Measurements from ENCODE around the gene HLA-A.
A peak's percentile ranks its signal among the peaks of the same experiment; 100 is the strongest.

The HLA-A gene

DNA sequence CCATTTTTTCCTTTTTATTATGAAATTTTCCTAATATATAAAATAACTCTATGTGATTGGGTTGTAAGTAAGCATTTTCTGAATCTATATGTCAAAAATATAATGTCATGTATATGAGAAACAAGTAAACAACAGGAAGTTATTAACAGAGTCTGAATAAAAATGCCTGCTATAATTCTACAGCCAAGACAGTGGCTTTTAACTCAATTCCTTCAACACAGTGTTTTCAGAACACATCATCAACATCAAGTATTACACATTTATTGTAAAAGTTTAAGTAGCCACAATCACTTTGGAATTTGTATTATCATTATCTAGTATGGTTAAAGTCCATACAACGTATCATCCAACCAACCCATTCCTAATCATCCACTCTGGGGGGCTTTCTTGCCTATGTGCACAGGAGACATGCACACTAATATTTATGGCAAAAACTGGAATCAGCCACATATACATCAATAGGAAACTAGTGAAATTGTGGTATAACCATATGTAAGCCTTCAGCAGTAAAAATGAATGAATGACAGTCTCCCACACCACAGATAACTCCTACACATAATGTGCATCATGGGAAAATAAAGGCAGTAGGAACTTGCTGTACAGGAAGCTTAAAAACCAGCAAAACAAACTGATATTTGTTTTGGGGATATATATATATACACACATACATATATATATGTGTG lies 6.9 kb upstream of the HLA-A start:
- peak in 1 of 2 experiments; percentile 4 for DNase-seq

DNA sequence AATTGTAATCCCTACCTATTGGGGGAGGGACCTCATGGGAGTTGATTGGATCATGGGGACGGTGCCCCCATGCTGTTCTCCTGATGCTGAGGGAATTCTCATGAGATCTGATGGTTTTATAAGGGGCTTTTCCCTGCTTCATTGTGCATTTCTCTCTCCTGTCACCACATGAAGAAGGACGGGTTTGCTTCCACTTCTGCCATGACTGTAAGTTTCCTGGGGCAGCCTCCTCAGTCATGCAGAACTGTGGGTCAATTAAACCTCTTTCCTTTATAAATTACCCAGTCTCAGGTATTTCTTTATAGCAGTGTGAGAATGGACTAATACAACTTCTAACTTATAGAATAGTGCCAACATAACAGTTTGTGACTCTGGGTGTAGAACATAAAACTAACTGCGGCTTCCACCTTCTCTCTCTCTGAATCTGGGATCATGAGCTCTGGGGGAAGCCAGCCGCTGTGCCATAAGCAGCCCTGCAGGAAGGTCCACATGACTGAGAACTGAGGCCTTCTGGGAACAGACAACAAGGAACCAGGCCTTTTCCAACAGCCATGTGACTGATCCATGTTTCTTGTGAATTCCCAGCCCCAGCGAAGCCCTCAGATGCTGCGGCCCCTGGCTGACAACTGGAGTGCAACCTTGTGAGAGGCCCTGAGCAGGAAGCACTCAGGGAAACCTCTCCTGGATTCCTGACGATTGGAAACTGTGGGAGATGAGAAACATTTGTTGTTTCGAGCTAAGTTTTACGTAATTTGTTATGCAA lies 3.4 kb upstream of the HLA-A start:
- no peak for DNase-seq

DNA sequence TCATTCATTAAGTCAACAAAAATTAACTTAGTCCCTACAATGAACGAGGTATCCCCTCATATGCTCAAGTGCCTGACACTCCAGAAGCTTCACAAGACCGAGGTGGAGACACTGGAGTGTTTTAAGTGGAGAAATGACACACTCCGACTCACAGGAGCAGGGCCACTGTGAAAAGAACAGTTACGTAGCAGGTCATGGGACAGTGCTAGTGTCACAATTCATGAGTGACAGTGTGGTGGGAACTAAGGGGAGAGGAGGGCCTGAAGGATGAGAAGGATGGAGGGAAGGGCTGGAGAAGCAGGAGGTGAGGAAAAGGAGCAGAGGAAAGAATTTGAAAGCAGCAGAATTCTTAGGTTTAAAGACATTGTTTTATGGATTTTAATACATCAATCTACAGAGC lies 1.3 kb upstream of the HLA-A start:
- DNase-seq, result no peak

DNA sequence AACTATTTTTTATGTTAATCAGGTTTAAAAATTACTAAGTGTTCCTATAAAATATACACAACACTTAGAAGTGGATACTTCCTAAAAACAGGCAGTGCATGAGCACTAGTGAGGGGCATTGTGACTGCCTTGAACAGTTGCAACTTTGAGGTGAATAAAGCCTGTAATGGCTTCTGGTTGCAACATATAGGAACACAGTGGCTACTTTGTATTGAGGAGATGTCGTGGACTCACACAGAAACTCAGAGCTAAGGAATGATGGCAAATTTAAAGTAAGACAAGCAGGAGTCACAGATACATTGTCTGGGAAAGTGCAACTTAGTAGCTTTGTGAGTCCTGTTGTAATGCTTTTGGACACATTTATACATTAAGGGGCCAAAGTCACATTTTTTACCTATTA lies 861 bp upstream of the HLA-A start:
- peak in 1 of 2 experiments; percentile 0 for DNase-seq

DNA sequence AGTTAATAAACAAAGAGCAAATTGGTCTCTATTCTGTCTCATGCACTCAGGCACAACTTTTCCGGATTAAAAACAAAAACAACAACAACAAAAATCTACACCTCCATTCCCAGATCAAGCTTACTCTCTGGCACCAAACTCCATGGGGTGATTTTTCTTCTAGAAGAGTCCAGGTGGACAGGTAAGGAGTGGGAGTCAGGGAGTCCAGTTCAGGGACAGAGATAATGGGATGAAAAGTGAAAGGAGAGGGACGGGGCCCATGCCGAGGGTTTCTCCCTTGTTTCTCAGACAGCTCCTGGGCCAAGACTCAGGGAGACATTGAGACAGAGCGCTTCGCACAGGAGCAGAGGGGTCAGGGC lies 437 bp upstream of the HLA-A start:
- DNase-seq, result no peak

DNA sequence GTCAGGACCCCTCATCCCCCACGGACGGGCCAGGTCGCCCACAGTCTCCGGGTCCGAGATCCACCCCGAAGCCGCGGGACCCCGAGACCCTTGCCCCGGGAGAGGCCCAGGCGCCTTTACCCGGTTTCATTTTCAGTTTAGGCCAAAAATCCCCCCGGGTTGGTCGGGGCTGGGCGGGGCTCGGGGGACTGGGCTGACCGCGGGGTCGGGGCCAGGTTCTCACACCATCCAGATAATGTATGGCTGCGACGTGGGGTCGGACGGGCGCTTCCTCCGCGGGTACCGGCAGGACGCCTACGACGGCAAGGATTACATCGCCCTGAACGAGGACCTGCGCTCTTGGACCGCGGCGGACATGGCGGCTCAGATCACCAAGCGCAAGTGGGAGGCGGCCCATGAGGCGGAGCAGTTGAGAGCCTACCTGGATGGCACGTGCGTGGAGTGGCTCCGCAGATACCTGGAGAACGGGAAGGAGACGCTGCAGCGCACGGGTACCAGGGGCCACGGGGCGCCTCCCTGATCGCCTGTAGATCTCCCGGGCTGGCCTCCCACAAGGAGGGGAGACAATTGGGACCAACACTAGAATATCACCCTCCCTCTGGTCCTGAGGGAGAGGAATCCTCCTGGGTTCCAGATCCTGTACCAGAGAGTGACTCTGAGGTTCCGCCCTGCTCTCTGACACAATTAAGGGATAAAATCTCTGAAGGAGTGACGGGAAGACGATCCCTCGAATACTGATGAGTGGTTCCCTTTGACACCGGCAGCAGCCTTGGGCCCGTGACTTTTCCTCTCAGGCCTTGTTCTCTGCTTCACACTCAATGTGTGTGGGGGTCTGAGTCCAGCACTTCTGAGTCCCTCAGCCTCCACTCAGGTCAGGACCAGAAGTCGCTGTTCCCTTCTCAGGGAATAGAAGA lies 978 bp downstream of the HLA-A start:
- DNase-seq, result no peak

DNA sequence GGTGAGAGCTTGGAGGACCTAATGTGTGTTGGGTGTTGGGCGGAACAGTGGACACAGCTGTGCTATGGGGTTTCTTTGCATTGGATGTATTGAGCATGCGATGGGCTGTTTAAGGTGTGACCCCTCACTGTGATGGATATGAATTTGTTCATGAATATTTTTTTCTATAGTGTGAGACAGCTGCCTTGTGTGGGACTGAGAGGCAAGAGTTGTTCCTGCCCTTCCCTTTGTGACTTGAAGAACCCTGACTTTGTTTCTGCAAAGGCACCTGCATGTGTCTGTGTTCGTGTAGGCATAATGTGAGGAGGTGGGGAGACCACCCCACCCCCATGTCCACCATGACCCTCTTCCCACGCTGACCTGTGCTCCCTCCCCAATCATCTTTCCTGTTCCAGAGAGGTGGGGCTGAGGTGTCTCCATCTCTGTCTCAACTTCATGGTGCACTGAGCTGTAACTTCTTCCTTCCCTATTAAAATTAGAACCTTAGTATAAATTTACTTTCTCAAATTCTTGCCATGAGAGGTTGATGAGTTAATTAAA lies 3.0 kb downstream of the HLA-A start:
- DNase-seq, result no peak

DNA sequence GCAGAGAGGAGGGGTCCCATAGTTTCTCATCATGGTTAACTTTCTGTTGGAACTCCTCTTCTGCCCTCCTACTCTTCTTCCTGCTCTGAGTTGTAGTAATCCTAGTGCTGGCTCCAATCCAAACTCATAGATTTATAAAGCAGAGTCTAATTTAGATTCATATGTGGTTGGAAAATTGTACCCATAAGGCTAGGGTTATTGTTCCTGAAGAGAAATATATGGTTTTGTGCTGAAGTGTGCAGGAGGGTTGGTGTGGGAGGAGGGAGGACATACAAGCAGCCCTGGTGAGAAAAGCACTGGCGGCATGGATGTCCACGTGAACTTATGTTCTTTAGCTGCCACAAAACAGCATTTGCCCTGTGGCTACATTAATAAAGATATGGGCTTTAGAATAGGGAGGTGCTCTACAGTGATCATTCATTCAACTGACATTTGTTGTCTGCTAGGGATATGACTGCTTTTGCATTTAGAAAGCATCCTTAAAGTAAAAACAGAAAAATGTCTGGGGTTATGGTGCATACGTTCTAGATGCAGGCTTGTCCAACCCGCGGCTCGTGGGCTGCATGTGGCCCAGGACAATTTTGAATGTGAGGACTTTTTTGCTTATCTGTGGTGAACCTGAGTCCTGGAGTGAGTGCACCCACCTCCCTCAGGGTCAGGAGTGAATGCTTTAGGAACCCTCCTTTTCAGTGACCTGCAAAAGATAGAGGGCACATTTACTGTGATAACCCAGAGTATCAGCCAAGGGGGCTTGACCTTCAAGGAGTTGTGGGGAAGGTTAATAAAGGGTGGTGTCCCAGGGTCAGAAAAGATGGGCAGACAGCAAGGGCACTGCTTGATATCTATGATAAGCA lies 4.1 kb downstream of the HLA-A start:
- DNase-seq, result no peak

DNA sequence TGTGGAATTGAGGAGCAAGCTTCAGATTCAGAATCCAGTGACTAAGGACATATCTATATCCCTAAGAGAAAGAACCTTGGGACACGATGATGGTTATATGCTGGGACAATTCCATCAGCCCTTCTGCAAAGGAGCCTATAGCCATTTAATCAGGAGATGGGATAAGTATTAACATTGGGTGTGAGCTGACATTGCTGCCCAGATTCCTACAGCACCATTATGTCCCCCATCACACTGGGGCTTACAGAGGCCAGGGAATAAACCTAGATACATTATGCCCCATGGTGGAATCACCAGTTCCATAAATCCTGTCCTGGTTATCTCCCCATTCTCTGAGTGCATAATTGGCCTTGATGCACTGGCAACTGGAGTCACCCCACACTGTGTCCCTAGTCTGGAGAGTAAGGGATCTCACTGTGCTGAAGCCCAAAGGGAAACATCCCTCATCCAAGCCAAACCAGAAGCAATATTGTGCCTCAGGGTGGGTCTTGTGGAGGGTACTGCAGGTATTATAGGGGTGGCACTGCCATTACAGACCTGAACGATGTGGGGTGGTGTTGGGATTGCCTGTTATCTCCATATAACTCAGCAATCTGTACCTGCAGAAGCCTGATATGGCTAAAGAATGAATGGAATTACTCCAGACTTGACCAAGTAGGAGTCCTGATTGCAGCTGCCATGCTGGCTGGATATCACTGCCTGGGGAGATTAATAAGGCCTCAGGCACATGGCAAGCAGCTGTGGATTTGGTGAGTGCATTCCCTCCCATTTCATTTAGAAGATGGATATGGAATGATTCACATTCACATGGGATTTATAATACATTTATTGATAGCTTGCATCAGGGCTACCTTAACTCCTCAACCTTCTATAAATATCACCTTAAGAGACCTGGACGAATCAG lies 5.0 kb downstream of the HLA-A start:
- no peak for DNase-seq

DNA sequence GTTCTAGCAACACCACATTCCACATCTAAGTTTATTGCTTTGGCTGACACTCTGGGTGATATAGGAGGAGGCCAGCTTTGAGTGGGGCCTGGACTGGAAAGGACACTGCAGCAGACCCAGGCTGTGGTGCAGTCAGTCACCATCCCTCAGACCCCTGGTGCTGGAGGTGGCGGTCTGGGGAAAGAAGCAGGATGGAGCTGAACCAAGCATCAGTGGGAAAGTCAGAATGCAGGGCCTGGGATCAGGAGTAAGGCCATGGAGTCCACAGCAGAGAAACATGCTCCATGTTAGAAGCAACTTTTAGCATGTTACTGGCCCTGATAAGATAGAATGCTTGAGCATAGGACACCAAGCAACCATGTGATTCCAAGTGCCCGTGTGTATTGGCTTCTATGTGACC lies 5.9 kb downstream of the HLA-A start:
- DNase-seq, result no peak

DNA sequence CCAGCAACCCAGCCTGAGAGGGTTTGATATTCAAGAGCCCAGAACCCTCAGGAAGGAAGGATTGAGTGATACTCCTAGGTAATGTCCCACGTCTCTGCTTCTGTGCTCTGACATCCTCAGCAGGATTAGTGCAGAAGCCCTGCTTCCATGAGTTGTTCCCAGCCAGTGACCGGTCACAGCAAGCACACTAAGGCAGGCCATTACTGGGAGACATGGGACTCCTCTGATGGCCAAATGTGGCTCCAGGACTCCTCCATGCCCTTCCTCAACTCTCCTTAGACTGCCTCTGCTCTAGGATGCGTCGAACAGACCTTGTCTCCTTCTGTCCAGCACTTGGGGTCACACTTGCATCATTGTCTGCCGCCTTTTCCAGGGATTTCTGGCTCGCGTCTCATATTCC lies 7.6 kb downstream of the HLA-A start:
- no peak for DNase-seq

DNA sequence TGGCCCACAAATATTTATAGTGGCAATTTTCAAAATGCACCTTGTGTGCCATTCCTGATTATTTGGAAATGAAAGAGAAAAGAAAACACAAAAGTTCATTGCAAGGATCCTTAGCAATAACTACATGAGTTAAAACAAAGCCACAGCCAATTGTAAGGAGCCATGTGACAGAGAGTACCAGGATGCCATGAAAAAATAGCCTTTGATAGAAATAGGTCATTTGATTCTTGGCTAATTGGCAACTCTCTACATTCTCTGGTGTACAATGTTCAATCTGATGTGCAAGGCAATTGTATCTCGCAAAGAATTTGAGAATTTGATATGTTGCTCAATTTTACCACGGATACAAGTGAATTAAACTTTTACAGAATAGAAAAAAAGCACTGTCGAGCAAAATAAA lies 9.6 kb downstream of the HLA-A start:
- DNase-seq, result no peak

DNA sequence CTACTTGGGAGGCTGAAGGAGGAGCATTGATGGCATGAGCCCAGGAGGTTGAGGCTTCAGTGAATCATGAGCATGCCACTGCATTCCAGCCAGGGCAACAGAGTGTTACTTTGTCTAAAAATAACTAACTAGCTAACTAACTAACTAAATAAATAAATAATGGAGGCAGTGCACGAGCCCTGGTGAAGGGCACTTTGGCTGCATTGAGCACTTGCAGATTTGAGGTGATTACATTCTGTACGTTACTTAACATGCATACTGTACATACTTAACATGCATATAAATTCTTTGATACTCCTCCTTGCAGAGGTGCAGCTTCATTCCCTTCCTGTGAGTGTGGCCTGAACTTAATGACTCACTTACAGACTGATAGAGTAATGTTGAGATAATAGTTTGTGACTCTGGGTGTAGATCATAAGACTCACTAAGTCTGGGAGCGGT lies 10.7 kb downstream of the HLA-A start:
- no peak for DNase-seq

DNA sequence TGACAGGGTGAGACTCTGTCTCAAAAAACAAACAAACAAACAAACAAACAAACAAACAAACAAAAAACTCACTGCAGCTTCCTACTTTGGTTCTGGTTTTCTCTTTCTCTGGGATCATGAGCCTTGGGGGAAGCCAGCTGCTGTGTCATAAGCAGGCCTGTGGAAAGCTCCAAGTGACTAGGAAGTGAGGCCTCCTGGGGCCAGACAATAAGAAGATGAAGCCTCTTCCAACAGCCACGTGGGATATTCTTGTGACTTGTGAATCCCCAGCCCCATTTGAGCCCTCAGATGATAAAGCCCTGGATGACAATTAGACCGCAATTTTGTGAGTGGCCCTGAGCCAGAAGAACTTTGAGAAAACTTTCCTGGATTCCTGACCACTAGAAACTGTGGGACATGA lies 11.4 kb downstream of the HLA-A start:
- no peak for DNase-seq

DNA sequence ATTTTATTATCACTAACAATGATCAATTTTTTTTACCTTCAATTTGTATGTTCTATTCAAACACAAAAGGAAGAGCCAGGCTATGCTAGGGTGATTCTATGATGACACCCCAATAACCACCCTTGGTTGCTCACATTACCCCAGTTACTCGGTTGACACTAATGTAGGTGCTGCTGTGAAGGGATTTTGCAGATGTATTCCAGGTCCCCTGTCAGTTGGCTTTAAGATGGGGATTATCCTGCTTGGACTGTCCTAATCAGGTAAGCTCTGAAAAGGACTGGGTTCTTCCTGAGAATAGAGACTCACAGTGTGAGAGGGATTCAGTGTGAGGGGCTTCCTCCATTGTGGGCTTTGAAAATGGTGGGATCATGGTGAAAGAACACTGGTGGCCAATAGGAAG lies 11.9 kb downstream of the HLA-A start:
- no peak for DNase-seq

DNA sequence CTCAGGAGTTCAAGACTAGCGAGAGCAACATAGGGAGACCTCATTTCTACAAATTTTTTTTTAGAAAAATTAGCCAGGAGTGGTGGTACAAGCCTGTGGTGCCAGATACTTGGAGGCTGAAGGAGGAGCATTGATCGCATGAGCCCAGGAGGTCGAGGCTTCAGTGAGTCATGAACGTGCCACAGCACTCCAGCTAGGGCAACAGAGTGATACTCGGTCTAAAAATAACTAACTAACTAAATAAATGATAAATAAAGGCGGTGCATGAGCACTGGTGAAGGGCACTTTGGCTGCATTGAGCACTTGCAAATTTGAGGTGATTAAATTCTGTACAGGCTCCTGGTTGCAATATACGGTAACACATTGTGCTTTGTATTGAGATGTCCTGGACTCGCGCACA lies 13.5 kb downstream of the HLA-A start:
- DNase-seq, result no peak

DNA sequence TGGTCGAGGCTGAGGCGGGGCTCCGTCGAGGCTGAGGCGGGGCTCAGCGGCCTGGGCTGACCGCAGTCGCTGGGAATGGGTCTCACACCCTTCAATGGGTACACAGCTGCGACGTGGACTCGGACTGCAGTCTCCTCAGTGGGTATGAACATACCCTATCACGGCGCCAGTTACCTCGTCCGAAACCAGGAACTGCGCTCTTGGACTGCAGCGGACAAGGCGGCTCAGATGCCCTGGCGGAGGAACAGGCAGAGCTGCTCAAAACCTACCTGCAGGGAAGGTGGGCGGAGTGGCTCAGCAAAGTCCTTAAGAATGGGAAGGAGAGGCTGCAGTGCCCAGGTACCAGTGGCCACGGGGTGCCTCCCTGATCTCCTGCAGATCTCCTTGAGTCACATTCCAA lies 14.2 kb downstream of the HLA-A start:
- no peak for DNase-seq

DNA sequence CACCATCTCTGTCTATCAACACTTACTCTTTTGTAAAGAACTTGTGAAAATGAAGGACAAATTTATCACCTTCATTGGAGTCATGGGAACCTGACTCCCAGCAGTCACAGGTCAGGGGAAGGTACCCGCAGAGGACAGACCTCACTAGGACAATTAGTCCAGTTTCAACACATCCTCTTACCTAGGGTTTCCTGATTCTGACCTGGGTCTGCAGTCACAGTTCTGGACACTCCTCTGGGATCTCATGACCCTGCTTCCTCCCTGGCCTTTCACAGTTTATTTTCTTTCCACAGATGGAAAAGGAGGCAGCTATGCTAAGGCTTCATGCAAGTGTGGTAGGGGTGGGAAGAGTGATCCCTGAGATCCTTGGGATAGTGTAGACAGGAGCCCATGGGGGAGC lies 15.7 kb downstream of the HLA-A start:
- DNase-seq, result no peak

DNA sequence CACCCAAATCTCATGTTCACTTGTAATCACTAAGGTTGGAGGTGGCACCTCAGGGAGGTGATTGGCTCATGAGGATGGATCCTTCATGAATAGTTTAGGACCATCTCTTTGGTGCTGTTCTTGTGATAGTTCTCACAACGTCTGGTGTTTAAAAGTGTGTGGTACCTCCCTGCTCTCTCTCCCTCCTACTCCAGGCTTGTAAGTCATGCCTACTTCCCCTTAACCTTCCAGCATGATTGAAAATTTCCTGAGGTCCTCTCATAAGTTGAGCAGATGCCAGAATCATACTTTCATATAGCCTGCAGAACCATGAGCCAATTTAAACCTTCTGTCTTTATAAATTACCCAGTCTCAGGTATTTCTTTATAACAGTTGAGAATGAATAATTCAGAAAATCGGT lies 16.6 kb downstream of the HLA-A start:
- no peak for DNase-seq

DNA sequence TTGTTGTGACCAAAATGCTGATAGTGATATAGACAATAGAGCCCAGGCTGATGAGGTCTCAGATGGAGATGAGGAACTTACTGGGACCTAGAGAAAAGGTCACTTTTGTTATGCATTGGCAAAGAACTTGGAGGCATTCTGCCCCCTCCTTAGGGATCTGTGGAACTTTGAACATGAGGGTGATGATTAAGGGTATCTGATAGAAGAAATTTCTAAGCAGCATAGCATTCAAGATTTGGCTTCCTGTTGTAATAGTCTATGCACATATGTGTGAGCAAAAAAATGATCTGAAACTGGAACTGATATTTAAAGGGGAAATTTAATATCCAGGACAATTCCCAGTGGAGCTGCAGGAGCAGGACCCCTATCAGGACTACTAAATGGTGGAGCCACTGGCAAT lies 17.1 kb downstream of the HLA-A start:
- no peak for DNase-seq

DNA sequence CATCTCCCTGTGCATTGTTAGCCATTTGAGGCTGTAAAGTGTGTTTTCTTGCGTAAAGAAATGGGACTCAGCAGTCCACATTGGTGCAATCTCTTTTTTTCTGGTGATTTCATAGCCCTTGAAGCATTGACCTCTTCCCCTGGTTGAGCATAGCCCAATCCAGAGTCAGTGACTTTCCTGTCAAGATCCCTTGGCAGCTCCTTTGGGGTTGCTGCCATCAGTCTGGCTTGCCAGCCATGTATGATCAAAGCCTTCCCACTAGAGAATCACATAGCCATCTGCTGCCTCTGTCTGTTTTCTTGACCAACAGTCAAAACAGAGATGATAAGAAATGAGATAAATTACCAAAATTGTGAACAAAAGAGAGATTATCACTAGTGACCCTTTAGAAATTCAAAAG lies 19.6 kb downstream of the HLA-A start:
- DNase-seq, result no peak

Measured in Kasumi-1 (cell line).